Naive thymus-derived CD4-positive, alpha-beta T cell (primary cell): ENCODE results near the gene CAMK2G. TPM values are rescaled to one million over a fixed set of nuclear protein-coding genes. Genes with fewer than 3 reads are reported as not detected.
"Not testable (repeated sequence)": the region's sequence is repeated elsewhere in the genome, so short reads cannot be mapped to it uniquely, and the experiment has no call there.

ENCODE experiments used
- ATAC-seq: fragments of 150-1000 bp; cut with Tn5 transposase; 2 replicates; pipeline ENCODE4 v1.10.0; 2021; ENCODE audit warnings: mild to moderate bottlenecking, moderate library complexity
- CTCF ChIA-PET: fragments of 350-600 bp; sonication (Branson Sonifier 250); formaldehyde crosslinking; loops from one replicate; lab custom pipeline; 2021; ENCODE audit warnings: antibody characterized with exemption; lab: Charles Lee
- POLR2A ChIA-PET: fragments of 350-600 bp; sonication (Branson Sonifier 250); formaldehyde crosslinking; loops from one replicate; lab custom pipeline; 2021; ENCODE audit warnings: antibody characterized with exemption, inconsistent platforms; lab: Charles Lee
- DNase-seq, 9 donors: peaks; one replicate each; pipeline versions ENCODE4 v3.0.0 to v3.0.0-alpha.2; 2020 to 2022; ENCODE audit warnings: mixed read lengths in 1 of 9
- H3K27ac ChIP-seq: one replicate; pipeline ENCODE4 v1.7.0; 2013; ENCODE audit warnings: mild to moderate bottlenecking, low read depth, low read length, moderate library complexity
- H3K27me3 ChIP-seq, 2 donors: one replicate each; pipeline ENCODE4 v1.7.0; 2013; ENCODE audit warnings: low read length in 2 of 2, mild to moderate bottlenecking in 2 of 2, moderate library complexity in 2 of 2; ENCODE audit not compliant: control insufficient read depth in 2 of 2, insufficient read depth in 2 of 2
- H3K36me3 ChIP-seq, 3 experiments: 1 replicate in 2 of 3; 2 replicates in 1 of 3; pipeline ENCODE4 v1.7.0; 2013; ENCODE audit warnings: low read length in 3 of 3, mild to moderate bottlenecking in 3 of 3, moderate library complexity in 1 of 3; ENCODE audit not compliant: insufficient read depth in 3 of 3, control insufficient read depth in 2 of 3
- H3K4me1 ChIP-seq, 2 donors: one replicate each; pipeline ENCODE4 v1.7.0; 2013; ENCODE audit warnings: low read length in 2 of 2, mild to moderate bottlenecking in 2 of 2, moderate library complexity in 1 of 2; ENCODE audit not compliant: control insufficient read depth in 2 of 2, insufficient read depth in 2 of 2
- H3K4me3 ChIP-seq: 2 replicates; pipeline ENCODE4 v1.7.0; 2013; ENCODE audit warnings: mild to moderate bottlenecking, low read length
- H3K9me3 ChIP-seq, 3 experiments: 1 replicate in 2 of 3; 2 replicates in 1 of 3; pipeline ENCODE4 v1.7.0; 2013; ENCODE audit warnings: low read length in 3 of 3; ENCODE audit not compliant: control insufficient read depth in 2 of 3
- H3K27ac Mint-ChIP-seq, 9 donors: one replicate each; pipeline ENCODE4 v1.8.0; 2020 to 2022; ENCODE audit warnings: mixed read lengths in 9 of 9, mild to moderate bottlenecking in 8 of 9, moderate library complexity in 5 of 9, inconsistent platforms in 2 of 9
- H3K27me3 Mint-ChIP-seq, 5 donors: one replicate each; pipeline ENCODE4 v1.8.0; 2021 to 2022; ENCODE audit warnings: mixed read lengths in 5 of 5, mild to moderate bottlenecking in 1 of 5
- H3K36me3 Mint-ChIP-seq, 5 donors: one replicate each; pipeline ENCODE4 v1.8.0; 2020 to 2022; ENCODE audit warnings: mixed read lengths in 5 of 5, mild to moderate bottlenecking in 3 of 5, inconsistent platforms in 1 of 5
- H3K4me1 Mint-ChIP-seq, 7 donors: one replicate each; pipeline ENCODE4 v1.8.0; 2020 to 2022; ENCODE audit warnings: mixed read lengths in 7 of 7, mild to moderate bottlenecking in 3 of 7, inconsistent platforms in 1 of 7
- H3K4me3 Mint-ChIP-seq, 10 donors: one replicate each; pipeline ENCODE4 v1.8.0; 2020 to 2022; ENCODE audit warnings: mild to moderate bottlenecking in 10 of 10, mixed read lengths in 10 of 10, moderate library complexity in 6 of 10, inconsistent platforms in 2 of 10
- H3K9me3 Mint-ChIP-seq, 11 donors: one replicate each; pipeline ENCODE4 v1.8.0; 2020 to 2022; ENCODE audit warnings: mixed read lengths in 11 of 11, mild to moderate bottlenecking in 4 of 11, inconsistent platforms in 1 of 11, moderate library complexity in 1 of 11
- intact Hi-C, 2 donors: fragments of 100-400 bp; cut with micrococcal nuclease; formaldehyde crosslinking; loops; one replicate each; pipeline ENCODE4 v1.15.1; 2023
- polyA plus RNA-seq, 2 donors: library from polyadenylated mRNA; unstranded; fragments of 300-500 nt; fragmentation: Illumina TruSeq; gene quantifications; one replicate each; pipeline ENCODE4 v1.2.3, GENCODE V29; 2021
- total RNA-seq, 6 experiments: library from RNA in 5 of 6; stranded (reverse) in 5 of 6; gene quantifications; 1 replicate in 5 of 6; 2 replicates in 1 of 6; pipeline ENCODE4 v1.2.3 and lab custom pipeline; 2021 to 2026

CAMK2G gene
- total RNA-seq (10 to 100 TPM; 44.6 to 70.9 (median 61.9) TPM), polyA plus RNA-seq (1 to 10 TPM; 5.6 to 6.3 TPM), total RNA-seq (lab: John Stamatoyannopoulos, UW) (97.5 reads per million, percentile 84 among the genes with 10 or more reads in this experiment)

GRCh38 chr10:73874267-73875138, at the start of gene CAMK2G:
TSS of gene CAMK2G (minus strand) at chr10:73874555. CDS start at chr10:73874461, 94 bp downstream.
- Histone ChIP-seq H3K27me3 (no peaks in the 10 kb centered on the region), H3K4me1 (peaks cover 30 to 48% of the 10 kb centered on the region in 2 donors), H3K4me3 (peak within 1 kb of the TSS; percentile 94), H3K27ac (peak within 1 kb of the TSS; percentile 86), H3K36me3 (peaks cover 0 to 36% (median 6%) of the 10 kb centered on the region in 3 experiments), H3K9me3 (no peaks in the 10 kb centered on the region)
- DNase-seq, result peak; percentile 68 to 86 (median 83)
- Mint-ChIP-seq H3K9me3 (no peaks in the 10 kb centered on the region), H3K27me3 (peaks cover 0 to 2% (median 0%) of the 10 kb centered on the region in 5 donors), H3K4me1 (peaks cover 41 to 84% (median 74%) of the 10 kb centered on the region in 7 donors), H3K36me3 (peaks cover 0 to 19% (median 4%) of the 10 kb centered on the region in 5 donors), H3K4me3 (peak within 1 kb of the TSS; percentile 83 to 96 (median 90)), H3K27ac (peak within 1 kb of the TSS; percentile 81 to 97 (median 94))
- intact Hi-C loops, result loop anchor here (1.0 to 10.0 kb wide), 12 partner anchors 9 to 1360 kb away; partner anchors contain the start of genes NDST2 (in 2 of the 2), ADK (in 1 of the 2), ANXA7 (in 1 of the 2) and AP3M1 (in 1 of the 2)
- ATAC-seq, result peak; percentile 91
- POLR2A ChIA-PET, result interaction anchor here (0.9 to 13.8 kb wide), 3 partner anchors 19 to 103 kb away, joined by 3 to 327 read pairs (median 3); no protein-coding TSS in a partner anchor
- CTCF ChIA-PET, result interaction anchor here (0.5 to 9.9 kb wide), 4 partner anchors 26 to 1246 kb away, joined by 3 to 288 read pairs (median 4); partner anchors contain the start of gene CHCHD1

- Histone ChIP-seq H3K36me3 (no peaks in the 10 kb centered on the region), H3K4me1 (peaks cover 12 to 25% of the 10 kb centered on the region in 2 donors), H3K9me3 (no peaks in the 10 kb centered on the region), H3K4me3 (no peak overlapping the region), H3K27ac (no peak overlapping the region), H3K27me3 (peaks cover 0 to 5% of the 10 kb centered on the region in 2 donors)
- Mint-ChIP-seq H3K36me3 (peaks cover 0 to 7% (median 4%) of the 10 kb centered on the region in 5 donors), H3K27ac (no peak overlapping the region), H3K9me3 (peaks cover 0 to 12% (median 6%) of the 10 kb centered on the region in 11 donors), H3K27me3 (peaks cover 18 to 64% (median 31%) of the 10 kb centered on the region in 5 donors), H3K4me3 (peak overlapping the region in 7 of 10 donors; percentile 17 to 83 (median 57)), H3K4me1 (peaks cover 32 to 45% (median 38%) of the 10 kb centered on the region in 7 donors)
- ATAC-seq, result no peak
- intact Hi-C loops, result loop anchor here (1.0 kb wide), 4 partner anchors 10 to 36 kb away; no protein-coding TSS in a partner anchor
- CTCF ChIA-PET, result no interaction called here
- POLR2A ChIA-PET, result no interaction called here
- no peak for DNase-seq
Measured at GRCh38 chr10:73922864-73923133, 48.4 kb upstream of the CAMK2G start.

GRCh38 chr10:73922007-73922863, 47.9 kb upstream of the CAMK2G start:
- Histone ChIP-seq H3K4me3 (peak overlapping the region; percentile 19), H3K4me1 (peaks cover 12 to 25% of the 10 kb centered on the region in 2 donors), H3K36me3 (no peaks in the 10 kb centered on the region), H3K27me3 (peaks cover 0 to 5% of the 10 kb centered on the region in 2 donors), H3K9me3 (no peaks in the 10 kb centered on the region), H3K27ac (no peak overlapping the region)
- Mint-ChIP-seq H3K27ac (peak overlapping the region in 2 of 9 donors; percentile 4 to 39), H3K4me3 (peak overlapping the region; percentile 53 to 83 (median 70)), H3K9me3 (peaks cover 0 to 12% (median 6%) of the 10 kb centered on the region in 11 donors), H3K27me3 (peaks cover 18 to 58% (median 31%) of the 10 kb centered on the region in 5 donors), H3K4me1 (peaks cover 32 to 45% (median 38%) of the 10 kb centered on the region in 7 donors), H3K36me3 (peaks cover 0 to 7% (median 4%) of the 10 kb centered on the region in 5 donors)
- DNase-seq (peak in 8 of 9 donors; percentile 31 to 77 (median 68)), ATAC-seq (peak; percentile 86)
- intact Hi-C loops, result loop anchor here (1.0 kb wide), 4 partner anchors 10 to 36 kb away; no protein-coding TSS in a partner anchor
- POLR2A ChIA-PET, result no interaction called here
- CTCF ChIA-PET, result interaction anchor here (0.5 kb wide), 1 partner anchor 1756 kb away, joined by 6 read pairs; no protein-coding TSS in a partner anchor

- H3K4me3 Mint-ChIP-seq, result peak overlapping the region in 9 of 10 donors; percentile 1 to 58 (median 30)
- Histone ChIP-seq H3K4me1 (peaks cover 12 to 25% of the 10 kb centered on the region in 2 donors), H3K27ac (no peak overlapping the region), H3K27me3 (peaks cover 0 to 5% of the 10 kb centered on the region in 2 donors), H3K4me3 (no peak overlapping the region), H3K9me3 (no peaks in the 10 kb centered on the region), H3K36me3 (no peaks in the 10 kb centered on the region)
- ChIA-PET POLR2A (interaction anchor here (0.7 kb wide), 1 partner anchor 31 kb away, joined by 3 read pairs; no protein-coding TSS in a partner anchor), CTCF (interaction anchor here (0.6 to 2.1 kb wide), 6 partner anchors 9 to 70 kb away, joined by 3 to 6 read pairs (median 3); partner anchors contain the start of gene PLAU)
- peaks cover 0 to 9% (median 4%) of the 10 kb centered on the region in 5 donors for H3K36me3 Mint-ChIP-seq
- H3K4me1 Mint-ChIP-seq, result peaks cover 29 to 45% (median 38%) of the 10 kb centered on the region in 7 donors
- intact Hi-C loops, result loop anchor here in 1 of 2 donors (1.0 kb wide), 1 partner anchor 9 kb away; the partner anchor contains the start of gene PLAU
- H3K27me3 Mint-ChIP-seq, result peaks cover 15 to 53% (median 23%) of the 10 kb centered on the region in 5 donors
- peak overlapping the region in 1 of 9 donors; percentile 46 for H3K27ac Mint-ChIP-seq
- H3K9me3 Mint-ChIP-seq, result peaks cover 0 to 12% (median 6%) of the 10 kb centered on the region in 11 donors
- peak; percentile 72 for ATAC-seq
- peak in 4 of 9 donors; percentile 16 to 41 (median 37) for DNase-seq
Measured at GRCh38 chr10:73920089-73920488, 45.7 kb upstream of the CAMK2G start.

- Mint-ChIP-seq H3K4me1 (peaks cover 28 to 41% (median 34%) of the 10 kb centered on the region in 7 donors), H3K9me3 (peaks cover 0 to 10% (median 6%) of the 10 kb centered on the region in 11 donors), H3K27me3 (peaks cover 15 to 53% (median 20%) of the 10 kb centered on the region in 5 donors), H3K4me3 (peak overlapping the region in 1 of 10 donors; percentile 20)
- H3K4me3 ChIP-seq, DNase-seq, ATAC-seq, H3K9me3 ChIP-seq, H3K27me3 ChIP-seq, H3K36me3 ChIP-seq, intact Hi-C loops, H3K27ac ChIP-seq, H3K36me3 Mint-ChIP-seq, H3K27ac Mint-ChIP-seq: not testable (repeated sequence)
- H3K4me1 ChIP-seq, result peaks cover 12 to 25% of the 10 kb centered on the region in 2 donors
- CTCF ChIA-PET, result interaction anchor here (0.6 to 2.1 kb wide), 7 partner anchors 9 to 70 kb away, joined by 3 to 6 read pairs (median 3); partner anchors contain the start of gene PLAU
- POLR2A ChIA-PET, result interaction anchor here (0.7 kb wide), 1 partner anchor 31 kb away, joined by 3 read pairs; no protein-coding TSS in a partner anchor
Measured at GRCh38 chr10:73919481-73919880, 45.1 kb upstream of the CAMK2G start.
